ENCODE measurements around the gene CDH13.

CDH13 gene

GRCh38 chr16:82626791-82627261 is at the start of gene CDH13:
Gene CDH13 (plus strand): TSS chr16:82626969.
- no peak for DNase-seq

- peak; percentile 28 for DNase-seq
Measured at GRCh38 chr16:82580298-82580890, 46.4 kb upstream of the CDH13 start.

DNA sequence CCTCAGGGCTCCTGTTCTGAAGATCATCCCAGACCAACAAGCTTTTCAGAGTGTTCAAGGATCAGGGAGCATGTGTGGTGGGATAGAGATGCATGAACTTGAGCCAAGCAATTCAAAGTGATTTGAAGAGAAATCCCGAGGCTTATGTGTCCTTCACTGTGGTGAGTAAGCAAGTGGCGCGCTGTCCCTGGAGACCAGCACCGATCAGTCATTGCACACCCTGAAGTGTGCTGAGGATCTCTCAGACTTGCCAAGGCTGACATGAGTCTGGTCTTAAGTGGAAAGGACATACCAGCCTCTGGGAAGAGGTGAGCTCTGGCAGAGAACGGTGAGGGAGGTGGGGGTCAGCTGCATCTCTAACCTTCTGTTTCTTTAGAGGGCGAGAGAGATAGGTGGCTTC is 43.8 kb upstream of the CDH13 start:
- no peak for DNase-seq

DNA sequence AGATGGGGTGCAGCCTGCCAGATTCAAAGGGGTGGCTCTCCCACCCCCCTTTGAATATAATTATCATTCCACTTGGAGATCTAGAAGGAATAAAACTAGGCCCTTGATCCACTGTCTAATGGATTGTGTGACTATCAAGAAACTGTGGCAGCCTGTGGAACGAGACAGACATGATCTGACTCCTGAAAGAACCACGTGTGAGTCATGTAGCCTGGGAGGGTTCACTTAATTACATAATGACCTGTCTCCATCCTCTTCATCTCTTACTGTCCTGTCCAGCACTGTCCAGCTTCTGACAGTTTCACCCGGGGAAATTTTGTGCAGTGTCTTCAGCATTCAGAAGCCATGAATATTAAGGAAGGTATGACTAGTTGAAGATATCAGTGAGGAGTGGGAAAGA is 43.3 kb upstream of the CDH13 start:
- no peak for DNase-seq

GRCh38 chr16:82584553-82585152 is 42.1 kb upstream of the CDH13 start:
- peak; percentile 20 for DNase-seq

DNA sequence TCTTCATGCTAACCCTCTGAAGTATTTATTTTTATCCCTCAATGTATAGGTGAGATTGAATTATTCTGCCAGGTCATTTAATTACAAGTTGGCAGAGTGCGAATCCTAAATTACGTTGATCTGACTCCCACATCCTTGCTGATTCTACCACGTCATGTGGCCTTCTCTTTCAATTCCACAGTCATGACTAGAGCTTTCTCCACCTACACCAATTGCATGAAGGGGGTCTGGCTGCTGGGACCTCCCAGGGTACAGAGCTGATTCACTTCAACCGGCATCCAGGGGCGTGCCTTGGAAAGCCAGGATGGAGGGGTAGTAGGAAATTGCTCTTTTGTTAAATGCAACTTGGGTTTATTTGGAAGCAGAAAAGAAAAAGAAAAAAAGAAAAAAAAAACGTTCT is 41.1 kb upstream of the CDH13 start:
- DNase-seq: no peak

DNA sequence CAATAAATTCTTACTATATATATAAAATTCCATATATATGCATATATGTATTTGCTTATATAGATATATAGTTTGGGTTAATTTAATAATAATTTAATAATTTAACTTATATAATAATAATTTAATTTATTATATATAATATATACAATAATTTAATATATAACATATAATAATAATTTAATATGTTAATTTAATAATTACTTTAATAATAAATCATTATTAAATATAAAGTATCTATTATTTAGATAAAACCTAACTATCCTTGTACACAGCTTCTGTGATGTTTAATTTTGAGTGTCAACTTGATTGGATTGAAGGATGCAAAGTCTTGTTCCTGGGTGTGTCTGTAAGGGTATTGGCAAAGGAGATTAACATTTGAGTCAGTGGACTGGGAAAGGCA is 40.6 kb upstream of the CDH13 start:
- DNase-seq: no peak

GRCh38 chr16:82587289-82587688 is 39.5 kb upstream of the CDH13 start:
- DNase-seq: no peak

DNA sequence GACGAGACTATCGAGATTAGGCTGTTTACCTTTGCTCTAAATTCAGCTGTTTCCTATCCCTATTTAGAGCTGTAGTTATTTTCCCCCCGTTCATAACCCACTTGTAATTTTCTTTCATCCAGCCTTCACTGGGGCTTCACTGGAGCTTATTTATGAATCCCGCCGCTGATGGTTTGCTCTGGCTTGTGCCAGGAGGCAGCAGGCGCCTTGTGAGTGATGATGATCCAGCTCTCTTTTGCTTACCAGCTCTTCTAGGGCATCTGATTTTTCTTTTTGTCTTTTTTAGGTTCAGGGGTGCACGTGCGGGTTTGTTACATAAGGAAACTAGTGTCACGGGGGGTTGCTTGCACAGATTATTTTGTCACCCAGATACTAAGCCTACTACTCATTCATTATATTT is 37.4 kb upstream of the CDH13 start:
- no peak for DNase-seq

GRCh38 chr16:82594114-82594513 is 32.7 kb upstream of the CDH13 start:
- DNase-seq: no peak

DNA sequence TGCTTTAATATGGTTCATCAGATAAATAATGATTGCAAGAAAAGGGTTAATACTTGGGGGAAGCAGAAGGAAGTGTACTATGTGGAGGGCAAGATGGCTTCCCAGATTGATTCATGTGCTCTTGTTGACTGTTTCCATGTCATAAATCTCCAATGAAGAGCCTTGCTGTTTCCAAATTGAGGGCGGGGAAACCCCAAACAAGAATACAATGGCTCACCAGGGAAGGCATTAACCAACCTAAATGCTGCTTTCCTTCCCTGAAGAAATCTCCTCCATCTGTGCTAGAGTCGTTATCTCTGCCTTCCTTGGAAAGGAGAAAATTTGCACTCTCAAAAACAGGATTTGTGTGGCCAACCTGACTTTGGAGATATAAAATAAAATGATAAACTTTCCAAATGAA is 28.0 kb upstream of the CDH13 start:
- no peak for DNase-seq

DNA sequence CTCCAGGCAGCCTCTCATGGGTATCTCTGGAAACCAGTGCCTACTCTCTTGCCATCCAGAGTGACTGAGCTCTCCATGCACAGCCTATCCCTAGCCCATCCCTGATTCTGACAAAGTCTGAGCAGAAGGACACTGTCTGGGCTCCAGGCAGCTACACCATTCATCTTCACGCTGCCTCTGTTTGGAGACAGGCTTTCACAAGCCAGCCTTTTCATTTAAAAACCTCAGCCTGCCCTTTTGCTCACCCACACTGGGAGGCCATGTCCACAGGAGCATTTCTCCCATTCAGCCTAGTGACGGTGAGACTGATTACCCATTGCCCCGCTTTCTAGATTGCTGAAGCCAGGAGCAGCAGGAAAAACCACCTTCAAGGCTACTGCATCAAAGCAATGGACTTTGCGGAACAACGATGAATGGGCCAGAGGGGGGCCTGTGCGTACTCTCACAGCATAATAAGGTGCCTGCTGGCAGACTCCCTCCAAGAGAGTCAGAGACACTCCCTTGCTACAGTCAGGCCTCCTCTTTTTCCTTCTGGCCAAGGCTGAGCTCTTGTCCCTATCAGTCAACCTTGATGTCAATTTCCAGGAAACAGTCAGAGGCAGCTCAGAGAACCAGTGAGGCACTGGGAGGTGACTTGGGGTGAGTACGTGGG is 24.7 kb upstream of the CDH13 start:
- no peak for DNase-seq

- DNase-seq: peak; percentile 34
Measured at GRCh38 chr16:82603784-82604411, 22.9 kb upstream of the CDH13 start.

- no peak for DNase-seq
Measured at GRCh38 chr16:82605076-82605475, 21.7 kb upstream of the CDH13 start.

GRCh38 chr16:82605863-82606620 is 20.7 kb upstream of the CDH13 start:
- no peak for DNase-seq

DNA sequence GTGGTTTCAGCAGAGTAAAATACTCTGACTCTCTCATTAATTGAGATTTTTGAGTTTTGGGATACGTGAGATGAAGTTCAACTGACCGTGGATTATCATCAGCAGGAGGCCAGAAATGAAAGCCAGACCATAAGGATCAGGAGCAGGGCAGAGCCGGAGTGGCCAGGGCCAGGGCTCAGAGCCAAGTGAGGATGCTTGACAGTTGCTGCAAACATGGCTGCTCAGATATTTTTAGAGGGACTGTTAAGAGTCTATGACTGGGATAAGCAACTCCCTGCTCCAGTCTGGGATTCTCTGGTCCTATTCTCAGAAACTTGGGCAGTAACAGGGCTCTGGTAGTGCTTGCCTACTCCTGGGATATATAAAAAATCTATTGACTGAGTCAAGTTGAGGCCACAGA is 17.6 kb upstream of the CDH13 start:
- DNase-seq: no peak

GRCh38 chr16:82612263-82612662 is 14.5 kb upstream of the CDH13 start:
- DNase-seq: no peak

- no peak for DNase-seq
Measured at GRCh38 chr16:82616356-82616755, 10.4 kb upstream of the CDH13 start.

- DNase-seq: no peak
Measured at GRCh38 chr16:82621781-82622180, 5.0 kb upstream of the CDH13 start.

DNA sequence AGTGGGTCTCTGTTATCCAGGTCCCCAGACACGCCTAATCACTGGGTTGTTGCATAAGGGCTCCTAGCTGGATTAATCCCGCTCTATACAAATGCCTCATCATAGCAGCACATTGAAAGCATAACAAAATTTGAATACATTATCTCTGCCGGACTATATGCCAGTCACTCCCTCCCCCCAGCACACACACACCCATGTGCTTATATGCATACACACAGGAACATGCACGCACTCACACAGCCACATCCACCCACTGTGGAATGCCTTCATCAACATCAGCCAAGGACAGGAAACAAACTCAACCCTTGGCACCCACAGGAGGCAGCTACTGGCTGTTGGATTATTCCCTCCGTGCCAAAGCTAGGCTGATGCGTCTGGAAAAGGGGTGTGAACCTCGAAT is 3.5 kb upstream of the CDH13 start:
- no peak for DNase-seq

DNA sequence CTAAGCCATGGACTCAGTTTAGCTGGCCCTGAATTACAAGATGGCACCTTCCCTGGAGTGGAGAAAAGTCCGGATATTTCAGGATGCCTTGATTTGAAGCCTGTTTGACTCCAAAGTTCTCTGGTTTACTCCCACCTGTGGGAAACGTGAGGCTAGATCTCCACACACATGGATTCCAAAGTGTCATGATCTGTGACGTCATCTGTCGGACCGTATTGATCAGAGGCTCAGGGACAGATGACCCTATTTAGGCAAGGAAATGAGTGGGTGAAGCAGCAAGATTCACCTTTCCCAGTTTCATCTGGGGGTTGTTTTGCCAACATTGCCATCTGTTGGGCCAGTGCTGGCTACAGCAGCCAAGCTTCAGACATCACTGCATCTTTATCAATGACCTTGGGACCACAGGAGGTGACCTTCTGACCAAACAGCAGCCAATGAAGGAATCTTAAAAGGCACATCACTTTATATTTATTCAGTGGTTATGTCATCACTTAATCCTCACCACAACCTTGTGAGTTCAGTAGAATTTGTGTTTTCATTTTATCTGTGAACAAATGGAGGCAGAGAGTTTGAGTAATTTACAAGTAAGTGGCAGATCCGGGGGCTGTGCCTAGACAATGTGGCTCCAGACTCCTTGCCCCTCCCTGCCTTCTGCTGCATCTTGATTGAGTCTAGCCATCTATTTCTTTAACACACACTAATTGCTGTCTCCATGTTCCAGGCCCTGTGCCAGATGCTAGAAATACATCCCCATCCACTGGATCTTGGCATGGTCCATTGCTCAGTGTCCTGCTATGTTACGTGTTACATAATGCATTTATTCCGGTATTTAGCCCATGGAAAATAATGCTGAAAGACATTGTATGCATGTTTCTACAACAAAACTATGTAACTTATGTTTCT is 1.5 kb upstream of the CDH13 start:
- DNase-seq: no peak

GRCh38 chr16:82628088-82628423 is 1.3 kb downstream of the CDH13 start:
- no peak for DNase-seq
